Stimulated activated CD8-positive, alpha-beta memory T cell treated with anti-CD3 and anti-CD28 coated beads, Interleukin-2, amount 100 ng/mL, for 48 hours (primary cell): ENCODE results near the gene UBR4.

Experiments used
- DNase-seq, 2 donors: peaks; one replicate each; pipeline ENCODE4 v3.0.0-alpha.2; 2020; ENCODE audit warnings: low read depth in 2 of 2

UBR4 gene

GRCh38 chr1:19036813-19037605 lies 173.1 kb downstream of the UBR4 start:
- no peak for DNase-seq

- DNase-seq = no peak
Observed at GRCh38 chr1:19036041-19036812, 173.8 kb downstream of the UBR4 start.

GRCh38 chr1:19035377-19036040 lies 174.6 kb downstream of the UBR4 start:
- no peak for DNase-seq

GRCh38 chr1:19034721-19035120 lies 175.3 kb downstream of the UBR4 start:
- no peak for DNase-seq

GRCh38 chr1:19033926-19034680 lies 176.0 kb downstream of the UBR4 start:
- DNase-seq = no peak

- DNase-seq = no peak
Observed at GRCh38 chr1:19033515-19033839, 176.6 kb downstream of the UBR4 start.

GRCh38 chr1:19032701-19033514 lies 177.2 kb downstream of the UBR4 start:
- no peak for DNase-seq

- DNase-seq = no peak
Observed at GRCh38 chr1:19032413-19032695, 177.7 kb downstream of the UBR4 start.

GRCh38 chr1:19029191-19030085 lies 180.6 kb downstream of the UBR4 start:
- no peak for DNase-seq

- DNase-seq = no peak
Observed at GRCh38 chr1:19028546-19029129, 181.4 kb downstream of the UBR4 start.

GRCh38 chr1:19028110-19028509 lies 182.0 kb downstream of the UBR4 start:
- DNase-seq = no peak
